ENCODE results near the gene MXRA7.

Gene MXRA7

GRCh38 chr17:76695059-76695831 lies 15.5 kb downstream of the MXRA7 start:
- no peak for DNase-seq

DNA sequence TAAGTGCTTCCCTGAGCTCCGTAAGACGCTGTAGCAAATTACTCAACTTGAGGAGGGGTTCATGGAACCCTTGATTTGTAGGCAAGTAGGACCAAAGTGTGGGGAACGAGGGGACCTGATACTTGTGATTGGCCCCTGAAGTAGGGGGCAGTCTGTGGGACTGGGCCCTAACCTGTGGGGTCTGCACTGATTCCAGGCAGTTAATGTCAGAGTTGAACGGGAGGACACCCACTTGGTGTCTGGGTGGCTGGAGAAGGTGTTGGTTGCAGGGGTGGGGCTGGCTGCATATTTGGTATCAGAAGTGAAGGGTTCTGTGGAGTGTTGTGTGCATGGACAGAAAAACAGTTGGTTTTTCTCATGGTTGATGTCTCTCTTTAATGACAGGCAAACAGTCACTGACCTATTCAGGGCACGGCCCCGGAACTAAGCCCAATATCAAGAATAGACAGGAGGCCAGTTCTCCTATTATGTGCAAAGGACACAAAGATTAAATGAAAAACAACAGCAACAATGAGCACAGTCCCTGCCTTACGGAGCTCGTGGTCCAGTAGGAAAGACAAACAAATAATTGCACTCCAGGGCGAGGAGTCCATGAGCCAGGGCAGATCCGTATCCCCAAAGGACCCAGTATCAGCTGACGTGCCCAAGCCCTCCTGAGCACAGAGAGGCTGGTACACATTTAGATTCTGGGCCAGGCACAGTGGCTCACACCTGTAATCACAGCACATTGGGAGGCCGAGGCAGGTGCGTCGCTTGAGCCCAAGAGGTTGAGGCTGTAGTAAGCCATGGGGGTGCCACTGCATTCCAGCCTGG lies 19.2 kb downstream of the MXRA7 start:
- no peak for DNase-seq

- no peak for DNase-seq
These were observed 20.0 kb downstream of the MXRA7 start for GRCh38 chr17:76690596-76691280.

GRCh38 chr17:76689859-76690258 lies 20.9 kb downstream of the MXRA7 start:
- DNase-seq: no peak

- DNase-seq: no peak
These were observed 22.6 kb downstream of the MXRA7 start for GRCh38 chr17:76688165-76688622.

- no peak for DNase-seq
These were observed 23.2 kb downstream of the MXRA7 start for GRCh38 chr17:76687298-76688164.

DNA sequence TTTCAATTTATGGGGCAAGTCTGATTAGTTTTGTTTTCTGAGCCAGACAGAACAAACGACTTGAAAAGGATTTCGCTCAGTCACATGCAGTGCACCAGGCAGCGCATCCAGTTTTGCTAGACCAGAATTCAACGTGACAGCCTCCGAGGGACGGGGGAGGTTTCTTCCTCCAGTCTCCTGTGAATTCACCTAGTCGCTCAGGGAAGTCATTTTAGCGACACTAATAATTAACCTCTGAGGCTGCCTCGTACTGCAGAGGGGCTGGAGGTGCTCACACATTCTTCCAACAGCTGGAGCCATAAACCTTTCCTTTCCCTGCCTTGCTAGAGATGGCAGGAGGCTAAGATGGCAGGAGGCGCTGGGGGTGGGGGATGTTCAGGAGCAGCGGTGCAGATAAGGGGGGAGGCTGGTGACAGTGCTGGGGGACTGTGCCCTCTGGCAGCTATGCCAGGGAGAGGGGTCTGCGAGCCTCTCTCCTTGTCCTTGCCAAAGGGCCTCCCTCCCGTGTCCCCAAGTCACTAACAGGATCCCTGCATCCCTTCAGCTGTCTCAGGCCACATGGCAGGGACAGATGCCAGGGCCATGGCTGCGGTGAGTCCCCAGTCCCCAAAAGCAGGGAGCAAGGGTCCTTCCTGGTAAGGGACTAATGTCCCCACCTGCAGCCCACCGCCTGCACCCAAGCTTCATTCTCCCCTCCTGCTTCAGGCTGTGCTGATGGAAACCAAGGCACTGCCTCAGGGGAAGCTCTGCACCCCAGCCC lies 24.0 kb downstream of the MXRA7 start:
- no peak for DNase-seq

DNA sequence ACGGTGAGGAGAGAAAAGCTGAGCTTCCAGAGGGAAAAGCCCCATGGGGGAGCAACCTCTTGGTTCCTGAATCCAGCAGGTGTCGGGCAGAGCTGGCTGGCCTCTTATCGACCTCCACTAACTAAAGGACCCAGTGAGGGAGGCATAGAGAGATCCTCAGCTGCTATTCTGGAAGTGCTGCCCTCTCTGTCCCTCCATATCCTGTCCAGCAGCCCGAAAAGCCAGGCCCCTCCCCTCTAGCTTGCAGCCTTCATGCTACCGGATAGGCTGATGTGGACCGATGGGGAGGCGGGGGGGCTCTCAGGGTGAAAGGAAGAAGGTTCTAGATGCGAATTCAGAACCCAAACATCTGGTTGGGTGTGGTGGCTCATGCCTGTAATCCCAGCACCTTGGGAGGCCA lies 24.9 kb downstream of the MXRA7 start:
- no peak for DNase-seq

DNA sequence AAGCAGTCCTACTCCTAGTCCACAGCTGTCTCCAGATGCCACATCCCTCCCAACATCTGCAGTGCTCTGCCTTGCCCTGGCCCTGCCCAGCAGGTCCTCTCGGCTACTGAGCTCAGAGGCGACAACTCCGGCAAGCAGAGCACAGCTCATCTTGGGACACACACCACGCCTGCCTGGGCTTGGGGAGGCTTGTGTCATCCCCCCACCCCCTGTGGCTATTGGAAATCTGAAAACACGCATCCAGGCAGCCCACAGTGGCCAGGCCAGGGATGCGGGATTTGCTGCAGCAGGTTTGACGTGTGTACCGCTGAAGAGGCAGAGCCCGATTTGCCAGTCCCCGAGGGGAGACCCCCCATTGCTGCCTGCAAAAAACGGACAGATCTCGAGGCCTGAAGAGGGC lies 25.4 kb downstream of the MXRA7 start:
- DNase-seq: no peak

GRCh38 chr17:76684756-76685155 lies 26.0 kb downstream of the MXRA7 start:
- no peak for DNase-seq

DNA sequence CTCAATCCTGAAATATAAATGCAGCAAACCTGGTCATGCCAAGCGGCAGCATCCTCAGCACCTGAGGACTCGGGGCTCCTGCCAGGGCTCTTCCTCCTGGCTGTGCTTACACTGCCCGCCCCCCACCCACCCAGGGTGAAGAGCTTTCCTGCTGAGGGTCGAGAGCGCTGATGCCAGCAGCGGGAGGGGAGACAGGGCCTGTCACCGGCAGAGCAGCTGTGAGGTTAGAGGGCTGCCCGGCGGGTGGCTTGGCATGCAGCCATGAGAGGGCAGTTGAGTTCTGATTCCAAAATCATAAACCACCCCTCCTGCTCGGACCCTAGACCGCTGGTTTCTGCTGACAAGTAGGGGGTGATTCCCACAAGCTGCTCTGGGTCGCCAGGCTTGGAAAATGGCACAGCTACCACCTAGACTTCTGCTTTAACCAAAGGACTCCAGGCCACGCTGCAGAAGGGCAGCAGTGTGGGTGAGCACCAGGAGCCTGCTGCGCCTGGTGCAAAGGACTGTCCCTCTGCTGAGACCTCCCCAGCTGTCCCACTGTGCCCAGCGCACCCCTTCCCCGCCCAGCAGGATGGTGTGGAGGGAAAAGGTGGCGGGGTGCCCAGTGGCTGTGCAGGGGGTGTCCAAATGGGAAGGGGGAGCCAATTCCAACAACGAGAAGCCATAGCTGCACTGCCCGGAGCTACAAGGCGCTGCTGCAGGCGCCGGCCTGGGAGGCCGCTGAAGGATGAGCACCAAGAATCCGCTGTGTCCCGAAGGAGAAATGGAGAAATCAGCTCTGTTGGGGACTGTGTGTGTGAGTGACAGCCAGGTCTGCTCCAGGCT lies 26.6 kb downstream of the MXRA7 start:
- DNase-seq: no peak

DNA sequence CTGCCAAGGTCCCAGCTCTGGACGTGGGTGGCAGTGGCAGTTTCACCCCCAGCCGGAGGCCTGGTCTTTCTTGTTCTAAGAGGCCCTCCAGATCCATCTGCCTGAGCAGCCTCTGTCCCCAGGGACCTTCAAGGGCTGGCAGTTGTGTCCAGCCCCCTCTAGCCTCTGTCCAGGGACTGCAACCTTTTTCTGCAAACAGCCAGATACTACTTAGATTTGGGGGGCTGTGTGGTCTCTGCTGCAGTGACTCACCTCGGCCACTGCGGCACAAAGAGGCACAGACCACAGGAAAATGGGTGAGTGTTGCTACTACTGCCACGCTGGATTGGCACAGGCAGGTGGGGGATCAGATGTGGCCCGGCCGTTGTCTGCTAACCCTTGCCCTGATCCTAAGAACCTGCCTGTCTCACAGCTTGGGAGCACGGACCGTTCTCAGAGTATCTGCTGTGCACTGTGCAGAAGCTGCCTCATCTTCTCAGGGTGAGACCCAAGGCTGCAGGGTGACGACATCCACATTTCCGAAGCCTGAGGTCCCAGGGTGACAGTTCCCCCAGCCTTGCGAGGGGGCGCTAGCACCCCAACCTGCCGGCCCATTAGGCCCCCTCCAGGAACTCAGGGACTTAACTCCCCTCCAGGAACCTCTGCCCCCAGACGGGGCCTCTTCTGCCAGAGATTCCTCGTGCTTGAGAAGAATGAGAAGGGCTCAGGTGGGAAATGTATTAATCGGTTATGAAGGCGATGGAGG lies 27.6 kb downstream of the MXRA7 start:
- no peak for DNase-seq

GRCh38 chr17:76682296-76682695 lies 28.5 kb downstream of the MXRA7 start:
- no peak for DNase-seq

GRCh38 chr17:76681222-76682137 lies 29.3 kb downstream of the MXRA7 start:
- DNase-seq: peak; percentile 68 to 75

DNA sequence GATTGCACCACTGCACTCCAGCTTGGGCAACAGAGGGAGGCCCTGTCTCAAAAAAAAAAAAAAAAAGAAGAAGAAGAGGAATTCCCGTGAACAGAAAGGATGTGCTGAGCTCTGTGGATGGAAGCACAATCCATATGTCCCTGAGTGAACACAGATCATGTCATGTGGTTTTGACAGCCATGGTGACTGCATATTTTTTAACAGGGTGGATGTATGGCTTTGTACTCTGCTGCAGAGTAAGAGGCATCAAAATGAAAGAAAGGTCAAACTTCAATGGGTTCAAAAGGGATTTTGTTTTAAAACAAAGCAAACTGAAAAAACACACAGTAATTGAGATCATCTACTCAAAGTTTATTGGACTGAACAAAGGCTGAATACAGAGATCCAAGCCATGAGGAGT lies 31.5 kb downstream of the MXRA7 start:
- no peak for DNase-seq

DNA sequence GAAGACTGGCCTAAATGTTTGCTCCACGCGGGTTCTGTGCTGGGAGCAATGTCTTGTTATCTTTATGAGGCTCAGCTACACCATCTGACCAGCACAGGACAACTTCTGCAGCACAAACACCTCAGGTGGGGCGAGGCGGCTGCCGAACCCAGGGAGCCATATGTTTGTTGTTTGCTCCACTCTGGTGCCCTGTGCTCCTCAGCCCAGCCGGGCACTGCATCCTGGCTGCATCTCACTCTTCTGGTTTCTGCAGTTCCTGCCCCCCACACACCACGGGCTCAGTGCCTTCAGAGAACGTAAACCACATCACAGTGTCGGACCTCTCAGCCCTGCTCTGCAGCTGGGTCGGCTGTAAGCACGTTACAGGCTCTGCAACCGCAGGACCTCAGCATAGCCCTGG lies 32.4 kb downstream of the MXRA7 start:
- no peak for DNase-seq

- DNase-seq: no peak
These were observed 33.4 kb downstream of the MXRA7 start for GRCh38 chr17:76677406-76677805.

DNA sequence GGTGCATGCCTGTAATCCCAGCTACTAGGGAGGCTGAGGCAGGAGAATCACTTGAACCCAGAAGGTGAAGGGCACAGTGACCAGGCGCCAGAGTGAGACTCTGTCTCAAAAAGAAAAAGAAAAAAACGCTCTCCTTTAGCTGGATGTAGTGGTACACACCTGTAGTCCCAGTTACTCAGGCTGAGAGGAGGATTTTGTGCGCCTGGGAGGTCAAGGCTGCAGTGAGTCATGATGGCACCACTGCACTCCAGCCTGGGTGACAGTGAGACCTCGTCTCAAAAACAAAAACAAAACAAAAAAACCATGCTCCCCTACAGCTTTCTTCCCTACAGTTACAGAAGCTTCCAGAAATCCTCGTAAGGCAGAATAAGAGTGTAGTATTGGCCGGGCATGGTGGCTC lies 34.1 kb downstream of the MXRA7 start:
- no peak for DNase-seq

GRCh38 chr17:76675648-76676047 lies 35.1 kb downstream of the MXRA7 start:
- DNase-seq: no peak
